Stimulated activated CD4-positive, alpha-beta T cell treated with anti-CD3 and anti-CD28 coated beads, Interleukin-4, amount 100 ng/mL, for 48 hours (primary cell): ENCODE results near the gene HS6ST2.

Source experiments
- DNase-seq, 2 donors: peaks; one replicate each; pipeline ENCODE4 v3.0.0-alpha.2; 2020; ENCODE audit warnings: low read depth in 2 of 2

Gene HS6ST2

DNA sequence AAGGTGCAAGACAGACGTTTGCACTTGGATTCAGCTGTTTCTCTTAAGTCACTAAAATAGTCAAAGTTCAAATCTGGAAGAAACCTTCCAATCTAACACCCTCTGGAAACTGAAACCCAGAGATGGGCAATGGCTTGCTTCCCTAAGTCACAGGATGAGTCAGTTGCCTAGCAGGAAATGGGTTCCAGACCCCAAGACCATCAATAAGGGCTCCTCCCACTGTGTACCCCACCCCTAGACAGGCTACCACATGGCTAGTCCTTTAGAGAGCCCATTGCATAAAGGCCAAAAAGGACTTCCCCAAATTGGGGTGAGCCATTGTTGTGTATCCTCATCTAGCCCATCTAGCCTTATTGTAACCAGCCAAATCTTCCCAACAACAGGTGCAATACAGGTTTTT, 216.2 kb downstream of the HS6ST2 start:
- DNase-seq, result no peak

DNA sequence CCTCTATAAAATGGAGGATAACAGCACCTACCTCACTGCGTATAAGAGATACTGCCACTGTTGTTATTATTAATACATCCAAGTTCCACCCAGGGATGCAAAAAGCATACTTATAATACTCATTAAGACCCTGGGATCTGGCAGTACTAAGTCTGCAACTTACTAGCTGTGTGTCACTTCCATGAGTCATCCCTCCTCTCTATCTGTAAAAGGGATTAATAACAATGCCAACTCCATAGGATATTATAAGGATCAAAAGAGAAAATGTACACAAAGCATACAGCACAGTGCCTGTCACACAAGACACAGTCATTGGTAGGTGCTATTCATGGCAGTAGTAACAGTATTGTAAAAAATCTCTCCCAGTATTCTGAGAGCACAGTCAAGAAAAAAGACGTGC, 216.7 kb downstream of the HS6ST2 start:
- DNase-seq, result no peak

DNA sequence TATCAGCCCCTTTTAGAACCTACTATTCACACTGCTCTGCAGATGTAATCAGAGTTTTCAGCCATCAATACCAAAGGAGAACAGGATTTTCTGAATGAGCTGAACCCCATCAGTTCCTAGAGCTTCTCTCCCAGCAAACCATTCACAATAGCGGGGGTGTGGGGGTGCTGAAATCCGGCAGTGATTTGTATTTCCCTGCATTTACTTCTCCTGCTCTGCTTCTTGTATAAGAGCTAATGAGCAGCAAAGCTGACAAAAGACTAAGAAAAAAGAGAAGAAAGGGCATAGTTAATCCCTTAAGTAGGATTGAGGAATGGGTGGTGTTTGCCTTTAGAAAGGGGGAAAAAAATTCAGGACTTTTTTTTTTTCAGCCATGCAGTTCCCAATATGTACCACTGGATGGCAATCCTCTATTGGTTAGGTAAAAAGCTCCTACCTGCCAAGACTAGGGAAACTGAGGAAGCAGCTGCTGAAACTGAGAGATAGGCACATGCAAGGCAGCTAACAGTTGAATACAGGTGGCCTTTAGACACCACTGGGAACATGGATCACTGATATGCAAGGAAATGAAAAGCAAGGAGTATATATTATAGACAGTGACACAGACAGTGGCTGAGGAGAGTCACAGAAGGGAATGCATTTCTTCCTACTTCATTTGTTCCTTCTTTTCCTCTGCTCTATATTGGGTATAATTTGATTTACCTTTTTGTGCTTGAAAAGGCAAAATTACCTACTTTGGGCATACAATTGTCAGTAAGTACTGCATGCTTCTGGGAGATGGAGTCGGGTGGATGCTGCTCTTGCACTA, 217.9 kb downstream of the HS6ST2 start:
- no peak for DNase-seq

DNA sequence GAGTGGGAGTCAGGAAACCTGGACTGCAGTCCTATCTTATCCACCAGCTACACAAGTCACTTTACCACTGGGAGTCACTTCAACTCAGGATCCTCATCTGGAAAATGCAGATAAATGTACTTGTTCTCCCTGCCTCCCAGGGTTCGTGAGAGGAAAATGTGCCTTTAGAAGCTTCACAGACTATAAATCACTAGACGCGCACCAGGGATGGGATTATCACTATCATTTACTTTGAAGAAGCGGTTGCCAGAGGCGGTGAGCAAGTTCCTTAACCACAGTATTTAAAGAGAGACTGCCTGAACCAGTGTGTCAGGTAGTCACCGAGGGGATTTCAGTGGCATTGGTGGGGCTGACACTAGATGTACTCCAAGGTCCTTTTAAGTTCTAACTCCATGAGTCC, 219.5 kb downstream of the HS6ST2 start:
- DNase-seq, result no peak

DNA sequence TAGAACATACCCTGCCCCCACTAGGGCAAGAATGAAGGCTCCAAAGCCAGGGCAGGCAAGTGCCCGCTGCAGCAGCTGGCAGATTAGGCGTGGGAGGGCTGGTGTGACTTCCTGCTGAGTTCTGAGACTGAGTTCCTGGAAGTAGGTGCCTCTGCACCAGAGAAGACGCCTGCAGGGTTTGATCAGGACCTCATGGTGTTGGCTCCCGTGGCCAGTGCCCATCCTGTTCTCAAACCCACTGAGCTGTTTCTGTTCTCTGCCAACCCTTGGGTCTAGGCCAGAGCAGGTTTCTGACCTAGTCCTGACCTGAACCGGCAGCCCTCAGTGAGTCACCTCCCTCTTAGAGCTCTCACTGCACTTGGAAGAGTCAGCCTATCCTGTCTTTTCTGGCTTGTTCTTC, 220.7 kb downstream of the HS6ST2 start:
- peak; percentile 6 to 13 for DNase-seq

DNA sequence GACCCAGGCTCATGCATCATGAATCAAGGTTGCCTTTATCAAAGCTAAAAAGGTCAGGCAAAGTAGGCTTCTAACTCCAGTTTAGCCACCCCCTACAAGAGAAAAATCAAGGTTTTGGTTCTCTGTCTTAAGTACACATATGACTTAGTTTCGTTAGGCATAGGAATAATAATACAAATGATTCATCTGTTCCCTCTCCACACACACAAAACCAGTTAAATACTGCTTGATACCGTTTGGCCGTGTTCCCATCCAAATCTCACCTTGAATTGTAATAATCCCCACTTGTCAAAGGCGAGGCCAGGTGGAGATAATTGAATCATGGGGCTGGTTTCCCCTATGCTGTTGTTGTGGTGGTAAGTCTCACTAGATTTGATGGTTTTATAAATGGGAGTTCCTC, 226.2 kb downstream of the HS6ST2 start:
- no peak for DNase-seq

DNA sequence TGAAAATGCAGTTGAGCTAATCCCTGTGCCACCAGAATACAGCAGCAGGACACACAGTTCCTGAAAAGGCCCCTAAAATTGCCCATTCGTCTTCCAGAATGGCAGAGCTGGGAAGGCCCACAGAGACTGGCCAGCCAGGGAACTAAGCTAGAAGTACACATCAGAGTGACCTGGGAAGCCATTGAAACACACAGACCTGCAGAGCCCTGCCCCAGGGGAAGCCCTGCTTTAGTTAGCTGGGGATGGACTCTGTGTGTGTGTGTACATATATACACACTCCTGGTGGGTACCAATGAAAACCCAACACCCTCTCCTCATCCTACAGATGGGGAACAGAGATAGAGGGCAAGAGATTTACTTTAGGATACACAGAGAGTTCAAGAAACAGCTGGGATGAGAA, 227.7 kb downstream of the HS6ST2 start:
- no peak for DNase-seq

DNA sequence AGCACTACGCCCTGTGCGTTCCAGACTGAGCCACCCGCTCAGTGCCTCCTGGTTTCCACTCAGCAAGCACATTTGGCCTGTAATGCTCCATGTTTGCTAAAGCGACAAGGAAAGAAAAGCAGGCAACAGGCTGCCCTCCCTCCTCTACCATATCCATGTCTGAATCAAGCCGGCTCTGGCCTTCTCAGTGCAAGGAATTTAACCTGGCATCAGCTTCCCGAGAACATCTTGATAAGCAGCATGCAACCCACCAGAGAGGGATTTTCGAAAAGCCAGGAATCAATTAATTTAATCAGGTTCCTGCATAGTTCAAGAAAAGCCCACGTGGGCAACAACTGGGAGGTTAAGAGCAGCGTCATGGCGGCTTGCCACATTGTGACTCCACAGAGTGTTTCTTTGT, 228.2 kb downstream of the HS6ST2 start:
- DNase-seq, result no peak

DNA sequence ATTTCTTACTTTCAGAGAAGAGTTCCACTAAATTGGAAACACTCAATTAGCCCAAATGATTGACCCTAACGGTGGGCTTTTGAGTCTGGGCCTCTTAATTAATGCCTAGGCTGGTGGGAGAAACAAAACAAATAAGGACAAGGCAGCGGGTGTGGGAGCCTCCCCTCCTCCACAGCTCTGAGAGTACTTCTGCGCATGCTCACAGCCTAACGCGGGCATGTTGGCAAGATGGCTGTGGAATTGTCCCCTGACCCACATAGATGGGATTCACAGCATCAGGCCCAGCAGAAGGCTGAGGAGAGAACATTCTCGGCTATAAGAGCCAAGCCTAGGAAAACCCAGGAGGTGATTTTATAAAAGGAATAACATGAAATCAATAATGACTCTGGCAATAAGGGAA, 230.1 kb downstream of the HS6ST2 start:
- no peak for DNase-seq

DNA sequence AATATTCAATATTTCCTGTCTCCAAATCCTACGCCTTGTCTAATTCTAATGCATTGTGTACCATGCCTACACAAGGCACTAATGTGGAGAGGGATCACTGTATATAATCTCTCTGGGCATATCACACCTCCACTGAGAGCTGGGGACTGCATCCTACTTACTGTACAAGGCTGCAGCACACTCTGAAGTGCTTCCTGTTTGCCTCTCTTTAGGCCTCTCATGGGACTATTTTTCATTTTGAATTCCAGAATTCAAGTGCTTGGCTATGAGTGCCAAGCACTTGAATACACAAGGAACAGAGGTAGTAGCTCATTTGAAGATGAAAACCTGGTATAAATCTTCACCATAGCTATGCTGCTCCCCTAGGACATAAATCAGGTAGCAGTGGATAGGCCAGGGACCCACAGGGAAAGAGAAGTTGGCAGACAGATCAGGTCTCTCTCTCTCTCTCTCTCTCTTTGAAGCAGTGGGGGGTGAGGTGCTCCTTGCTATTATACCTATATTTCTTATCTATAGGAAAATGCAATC, 239.9 kb downstream of the HS6ST2 start:
- DNase-seq, result no peak

DNA sequence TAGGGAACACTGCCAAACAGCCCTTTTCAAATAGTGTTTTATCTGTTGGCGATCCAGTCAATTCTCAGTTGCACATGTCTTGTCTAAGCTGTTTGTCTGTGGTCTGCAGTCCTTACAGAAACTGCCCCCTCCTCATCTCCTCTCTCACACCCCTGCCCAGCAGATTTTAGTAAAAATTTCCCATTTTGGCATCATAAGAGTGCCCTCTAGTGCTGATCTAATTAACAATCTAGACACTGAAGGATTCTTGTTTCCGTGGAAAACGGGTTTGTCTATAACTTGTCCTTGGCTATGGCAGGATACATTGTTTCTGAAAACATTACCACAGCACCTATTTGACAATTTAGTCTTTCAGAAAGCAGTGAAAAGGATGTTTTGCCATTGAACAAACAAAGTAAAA, 242.4 kb downstream of the HS6ST2 start:
- no peak for DNase-seq

DNA sequence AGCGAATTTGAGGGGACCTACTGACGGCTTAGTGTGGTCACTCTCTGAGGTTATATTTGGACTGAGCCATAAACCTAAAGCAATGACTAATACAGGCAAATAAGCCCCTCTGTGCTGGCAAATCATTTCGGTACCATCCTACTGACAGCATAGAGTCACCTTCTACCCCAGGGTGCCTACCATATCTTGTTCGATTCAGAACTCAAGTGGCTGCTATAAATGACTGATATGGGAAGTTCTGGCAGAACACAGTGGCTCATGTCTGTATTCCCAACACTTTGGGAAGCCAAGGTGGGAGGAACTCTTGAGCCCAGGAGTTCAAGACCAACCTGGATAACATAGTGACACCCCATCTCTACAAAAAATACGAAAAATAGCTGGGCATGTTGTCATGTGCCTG, 243.5 kb downstream of the HS6ST2 start:
- no peak for DNase-seq

DNA sequence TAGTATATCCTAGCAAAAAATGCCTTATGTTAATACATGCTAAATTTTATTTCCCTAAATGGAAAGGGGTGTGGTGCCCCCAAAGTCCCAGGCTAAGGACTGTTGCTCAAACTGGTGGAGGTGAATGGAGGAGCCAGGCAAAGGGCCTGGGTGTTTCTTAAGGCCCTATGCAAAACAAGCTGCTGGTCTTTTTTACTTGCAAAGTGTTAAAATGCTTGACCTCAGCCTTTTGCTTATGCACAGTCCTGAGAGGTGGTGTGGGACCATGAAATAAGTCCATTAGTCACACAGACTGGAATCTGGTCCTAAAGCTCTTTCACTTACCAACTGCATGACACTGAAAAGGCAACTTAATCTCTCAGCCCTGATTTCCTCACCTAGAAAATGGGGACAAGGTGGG, 246.1 kb downstream of the HS6ST2 start:
- no peak for DNase-seq

DNA sequence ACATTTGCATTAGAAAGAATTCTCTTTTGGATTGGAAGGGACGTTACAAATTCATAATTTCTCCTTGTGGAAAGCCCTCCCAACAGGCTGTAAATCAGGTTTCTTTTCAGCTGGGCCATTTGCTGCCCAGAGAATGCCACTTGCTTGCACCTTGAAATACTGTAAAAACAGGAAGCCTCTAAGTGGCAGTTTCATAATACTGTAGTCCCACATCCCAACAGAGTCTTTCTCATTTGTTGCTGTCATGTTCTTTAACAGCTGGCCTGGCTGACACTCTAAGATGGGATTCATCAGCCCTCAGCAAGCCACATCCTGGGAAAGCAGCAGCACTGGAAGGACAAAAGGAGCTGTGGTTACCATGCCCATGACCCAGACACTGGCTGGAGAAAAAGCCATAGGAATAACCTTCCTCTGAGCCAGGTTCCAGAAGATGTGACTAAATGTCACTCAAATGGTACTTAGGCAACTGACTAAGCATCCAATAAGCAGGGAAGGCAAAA, 247.7 kb downstream of the HS6ST2 start:
- DNase-seq, result no peak

DNA sequence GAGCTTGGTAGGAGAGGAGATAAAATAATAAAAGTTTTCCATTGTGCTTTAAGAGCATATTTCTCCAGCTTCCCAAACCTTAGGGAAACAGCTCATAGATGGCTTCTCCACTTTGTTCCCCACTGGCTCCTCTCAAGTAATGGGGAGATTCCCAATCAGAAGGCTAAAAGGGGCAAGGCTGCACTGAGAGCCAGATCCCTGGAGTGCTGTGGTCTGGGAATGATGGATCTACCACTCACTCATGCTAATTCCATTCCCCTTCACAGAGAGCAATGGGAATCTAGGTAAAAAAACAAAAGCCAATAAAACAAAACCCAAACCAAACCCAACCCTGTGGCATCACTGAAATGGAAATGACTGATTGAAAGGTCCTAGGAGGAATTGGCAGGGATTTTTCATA, 249.9 kb downstream of the HS6ST2 start:
- no peak for DNase-seq

DNA sequence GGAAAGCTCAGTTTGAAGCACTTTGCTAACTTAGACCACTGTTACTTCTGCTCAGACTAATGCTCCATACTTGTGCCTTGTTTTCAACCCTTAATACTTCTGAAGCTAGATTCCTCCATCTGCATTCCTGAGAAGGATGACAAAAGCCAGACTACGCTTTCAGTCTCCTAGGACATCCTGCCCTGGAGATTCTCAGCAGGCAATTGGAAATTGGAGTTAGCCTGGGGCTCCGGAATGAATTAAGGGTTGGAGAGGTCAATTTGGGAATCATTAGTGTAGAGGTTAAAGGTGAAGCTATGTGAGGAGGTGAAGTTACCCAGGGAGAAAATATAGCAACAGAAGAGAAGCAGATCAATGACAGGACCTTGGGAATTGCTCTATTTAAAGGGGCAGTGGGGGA, 253.7 kb downstream of the HS6ST2 start:
- DNase-seq, result no peak

DNA sequence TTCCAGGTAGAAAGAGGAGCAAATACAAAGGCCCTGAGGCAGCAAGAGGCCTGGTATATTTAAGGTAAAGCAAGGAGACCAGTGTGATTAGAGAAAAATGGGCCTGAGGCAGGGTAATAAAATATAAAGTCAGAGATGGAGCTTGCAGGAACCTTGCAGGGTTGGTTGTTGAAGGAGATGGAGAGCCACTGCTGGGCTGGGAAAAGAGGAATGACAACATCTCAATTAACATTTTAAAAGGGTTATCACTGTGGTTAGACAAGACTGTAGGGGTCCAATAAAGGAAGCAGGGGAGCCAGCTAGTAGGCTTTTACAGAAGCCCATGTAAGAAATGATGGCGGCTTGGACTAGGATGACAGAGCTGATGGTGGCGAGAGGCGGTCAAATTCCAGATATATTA, 264.0 kb downstream of the HS6ST2 start:
- no peak for DNase-seq

DNA sequence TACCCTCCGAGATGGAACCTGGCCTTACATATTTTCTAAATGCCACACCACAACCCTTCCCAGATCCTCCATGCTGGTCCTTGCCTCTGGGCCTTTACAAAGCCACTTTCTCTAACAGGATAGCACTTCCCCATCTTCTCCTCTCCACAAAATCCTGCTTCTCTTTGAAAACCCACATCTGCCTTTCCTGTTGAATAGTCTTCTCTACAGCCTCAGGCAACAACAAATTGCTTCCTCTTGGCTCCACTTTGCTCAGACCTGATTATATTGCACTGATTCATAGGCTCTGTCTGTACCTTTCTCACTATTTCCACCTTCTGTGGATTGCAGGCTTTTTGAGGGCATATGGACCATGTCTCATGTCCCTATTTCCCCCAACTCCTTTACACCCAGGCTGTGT, 265.9 kb downstream of the HS6ST2 start:
- no peak for DNase-seq

DNA sequence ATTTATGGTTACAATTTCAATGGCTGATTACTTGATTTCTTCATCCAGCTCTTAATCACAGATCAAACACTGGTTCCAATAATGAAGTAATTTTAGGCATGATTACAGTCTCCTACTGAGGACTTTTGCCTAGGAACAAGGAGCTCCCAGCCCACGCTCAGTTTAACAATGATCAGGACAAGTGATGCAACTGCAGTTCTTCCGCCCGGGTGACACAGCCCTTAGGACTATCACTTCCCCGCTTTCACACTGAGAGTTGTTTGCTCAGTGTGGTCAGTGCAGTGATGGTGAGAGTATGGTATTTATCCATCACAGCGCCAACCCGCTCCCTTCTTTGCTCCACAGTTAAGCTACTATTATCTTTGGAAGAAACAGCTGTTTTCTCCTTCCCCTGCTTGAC, 266.4 kb downstream of the HS6ST2 start:
- DNase-seq, result no peak

DNA sequence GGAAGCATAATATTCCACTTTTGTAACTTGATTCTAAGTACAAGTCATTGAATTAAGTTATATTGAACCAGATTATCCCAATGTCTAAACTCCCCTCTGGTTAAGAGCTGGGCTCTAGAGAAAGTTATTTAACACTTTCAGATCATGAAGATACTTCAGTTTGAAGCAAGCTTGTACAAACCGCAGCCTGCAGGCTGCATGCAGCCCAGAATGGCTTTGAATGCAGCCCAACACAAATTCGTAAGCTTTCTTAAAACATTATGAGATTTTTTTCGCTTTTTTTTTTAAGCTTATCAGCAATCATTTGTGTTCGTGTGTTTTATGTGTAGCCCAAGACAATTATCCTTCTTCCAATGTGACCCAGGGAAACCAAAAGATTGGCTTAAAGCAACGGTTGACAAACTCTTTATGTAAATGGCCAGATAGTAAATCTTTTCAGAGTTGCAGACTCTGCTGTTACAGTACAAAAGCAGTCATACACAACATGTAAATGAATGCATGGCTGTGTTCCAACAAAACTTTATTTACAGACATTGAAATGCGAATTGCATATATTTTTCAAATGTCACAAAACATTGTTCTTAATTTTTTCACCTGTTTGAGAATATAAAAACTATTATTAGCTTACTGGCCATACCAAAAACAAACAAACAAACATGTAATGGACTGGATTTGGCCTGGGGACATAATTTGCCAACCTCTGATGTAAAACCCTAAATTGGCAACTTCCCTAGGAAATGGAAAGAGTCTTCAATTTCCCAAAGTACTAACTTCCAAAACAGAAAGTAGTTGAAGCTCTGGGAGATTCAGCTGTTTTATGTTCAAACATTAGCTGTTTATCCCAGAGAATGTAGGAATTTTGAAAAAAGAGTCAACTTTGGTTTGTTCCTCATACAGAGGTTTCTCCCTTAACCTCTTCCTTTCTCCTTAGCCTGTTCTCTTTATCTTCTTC, 268.5 kb downstream of the HS6ST2 start:
- no peak for DNase-seq

DNA sequence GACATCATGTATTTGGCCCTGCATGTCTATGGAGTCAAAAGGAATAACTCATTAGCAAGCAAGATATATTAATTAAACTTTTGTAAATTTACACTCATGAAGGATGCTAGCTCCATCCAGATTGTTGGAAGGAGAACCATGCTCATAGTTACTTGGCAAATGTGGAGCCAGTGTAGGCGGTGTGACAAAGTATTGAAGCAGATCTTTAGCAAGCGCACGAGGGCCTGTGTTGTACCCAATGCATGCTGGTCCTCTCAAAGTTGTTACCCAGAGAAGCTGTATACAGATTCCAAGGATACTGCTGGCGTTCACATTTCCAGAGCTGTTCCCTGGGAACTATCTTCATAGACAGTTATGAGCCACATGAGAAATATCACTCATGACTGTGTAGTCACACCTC, 273.2 kb downstream of the HS6ST2 start:
- no peak for DNase-seq

DNA sequence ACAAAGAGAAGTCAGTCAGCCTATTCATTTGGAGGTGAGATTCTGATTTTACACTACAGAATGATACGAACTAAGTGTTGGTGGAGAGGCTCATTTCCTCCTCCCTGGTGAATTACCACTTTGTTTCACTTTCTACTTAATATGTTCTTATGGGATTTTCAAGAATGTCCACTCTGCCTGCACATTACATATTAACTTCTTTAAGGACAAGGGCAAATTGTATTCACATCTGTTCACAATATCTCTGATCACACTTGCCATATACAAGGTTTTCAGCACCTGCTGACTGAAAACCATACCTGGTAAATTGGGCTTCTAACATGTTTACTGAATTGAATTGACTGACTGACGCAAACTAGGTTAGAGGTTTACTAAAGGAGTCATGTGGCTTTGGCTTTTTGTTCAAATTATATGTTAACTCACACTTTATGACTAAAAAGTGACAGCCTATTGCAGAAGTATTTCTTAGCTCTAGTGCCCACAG, 281.2 kb downstream of the HS6ST2 start:
- no peak for DNase-seq
